GM13977 (cell line): ENCODE results near the gene MRPL19.

Experiments used
- DNase-seq: peaks from one replicate; pipeline ENCODE4 v3.0.0; 2012; ENCODE audit warnings: low spot score
- in situ Hi-C: fragments of 300-500 bp; cut with MboI; formaldehyde crosslinking; loops from one replicate; pipeline ENCODE4 v1.12.0; 2022; ENCODE audit warnings: low sequenced_read_pairs, low pct_unique_long_range_greater_than_20kb, mixed read lengths, inconsistent platforms; ENCODE audit not compliant: unreplicated experiment
- TF ChIP-seq, protein P1 (sequence below): IDR thresholded peaks from 2 replicates; pipeline ENCODE4 v1.5.1; 2012; ENCODE audit warnings: mild to moderate bottlenecking, control low read depth; ENCODE audit not compliant: insufficient read depth; ENCODE audit errors: extremely low read depth, missing control alignments

MRPL19 gene

GRCh38 chr2:75646583-75647425 is at the start of gene MRPL19:
TSS of gene MRPL19 (plus strand) at chr2:75646783. CDS start at chr2:75646808, 25 bp downstream.
- in situ Hi-C loops: no loop called here
- TF ChIP-seq, protein P1, sequence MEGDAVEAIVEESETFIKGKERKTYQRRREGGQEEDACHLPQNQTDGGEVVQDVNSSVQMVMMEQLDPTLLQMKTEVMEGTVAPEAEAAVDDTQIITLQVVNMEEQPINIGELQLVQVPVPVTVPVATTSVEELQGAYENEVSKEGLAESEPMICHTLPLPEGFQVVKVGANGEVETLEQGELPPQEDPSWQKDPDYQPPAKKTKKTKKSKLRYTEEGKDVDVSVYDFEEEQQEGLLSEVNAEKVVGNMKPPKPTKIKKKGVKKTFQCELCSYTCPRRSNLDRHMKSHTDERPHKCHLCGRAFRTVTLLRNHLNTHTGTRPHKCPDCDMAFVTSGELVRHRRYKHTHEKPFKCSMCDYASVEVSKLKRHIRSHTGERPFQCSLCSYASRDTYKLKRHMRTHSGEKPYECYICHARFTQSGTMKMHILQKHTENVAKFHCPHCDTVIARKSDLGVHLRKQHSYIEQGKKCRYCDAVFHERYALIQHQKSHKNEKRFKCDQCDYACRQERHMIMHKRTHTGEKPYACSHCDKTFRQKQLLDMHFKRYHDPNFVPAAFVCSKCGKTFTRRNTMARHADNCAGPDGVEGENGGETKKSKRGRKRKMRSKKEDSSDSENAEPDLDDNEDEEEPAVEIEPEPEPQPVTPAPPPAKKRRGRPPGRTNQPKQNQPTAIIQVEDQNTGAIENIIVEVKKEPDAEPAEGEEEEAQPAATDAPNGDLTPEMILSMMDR: no peak
- peak; percentile 91 for DNase-seq

DNA sequence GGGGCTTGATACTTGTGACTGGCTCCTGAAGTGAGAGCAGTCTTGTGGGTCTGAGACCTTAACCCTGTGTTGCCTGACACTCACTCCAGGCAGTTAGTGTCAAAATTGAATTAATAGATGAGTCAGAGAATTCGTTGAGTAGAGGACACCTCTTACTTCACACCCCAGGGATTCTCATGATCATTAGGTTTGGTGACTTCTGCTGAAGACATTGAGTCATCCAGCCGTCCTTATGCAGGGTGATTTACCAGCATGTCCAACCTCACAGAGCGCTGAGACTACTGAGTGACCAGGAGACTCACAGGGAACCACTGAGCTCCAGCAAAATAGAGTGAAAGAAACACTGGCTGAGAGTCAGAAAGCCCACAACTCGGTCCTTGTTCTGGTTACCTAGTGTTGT is 49.8 kb upstream of the MRPL19 start:
- no peak for DNase-seq
- TF ChIP-seq, protein P1: no peak
- in situ Hi-C loops: no loop called here

- no peak for DNase-seq
- TF ChIP-seq, protein P1: no peak
- in situ Hi-C loops: no loop called here
Observed at GRCh38 chr2:75597949-75598348, 48.6 kb upstream of the MRPL19 start.

DNA sequence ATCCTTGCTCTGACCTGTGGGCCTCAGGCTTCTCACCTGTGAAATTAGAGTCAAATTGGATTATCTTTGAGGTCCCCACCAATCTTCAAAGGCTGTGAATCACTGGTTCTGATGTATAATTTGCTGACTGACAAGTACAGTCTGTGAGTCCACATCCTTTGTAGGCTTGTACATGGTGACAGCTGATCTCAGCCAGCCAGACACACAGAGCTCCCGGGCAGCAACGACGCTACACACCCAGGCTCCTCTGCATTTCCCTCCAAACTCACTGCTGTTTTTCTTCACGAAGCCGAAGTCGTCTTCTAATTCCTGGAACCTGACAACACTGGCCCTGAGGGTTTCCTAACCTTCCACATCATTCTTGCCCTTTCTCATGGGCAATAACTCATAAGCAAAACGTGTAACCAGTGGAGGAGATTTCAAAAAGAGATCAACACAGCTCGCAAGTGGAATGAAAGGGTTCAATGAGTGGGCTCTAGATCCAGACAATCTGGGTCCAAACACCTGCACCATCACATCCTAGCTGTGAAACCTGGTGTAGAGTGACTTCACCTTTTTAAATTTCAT is 47.9 kb upstream of the MRPL19 start:
- TF ChIP-seq, protein P1: no peak
- DNase-seq: no peak
- in situ Hi-C loops: no loop called here

DNA sequence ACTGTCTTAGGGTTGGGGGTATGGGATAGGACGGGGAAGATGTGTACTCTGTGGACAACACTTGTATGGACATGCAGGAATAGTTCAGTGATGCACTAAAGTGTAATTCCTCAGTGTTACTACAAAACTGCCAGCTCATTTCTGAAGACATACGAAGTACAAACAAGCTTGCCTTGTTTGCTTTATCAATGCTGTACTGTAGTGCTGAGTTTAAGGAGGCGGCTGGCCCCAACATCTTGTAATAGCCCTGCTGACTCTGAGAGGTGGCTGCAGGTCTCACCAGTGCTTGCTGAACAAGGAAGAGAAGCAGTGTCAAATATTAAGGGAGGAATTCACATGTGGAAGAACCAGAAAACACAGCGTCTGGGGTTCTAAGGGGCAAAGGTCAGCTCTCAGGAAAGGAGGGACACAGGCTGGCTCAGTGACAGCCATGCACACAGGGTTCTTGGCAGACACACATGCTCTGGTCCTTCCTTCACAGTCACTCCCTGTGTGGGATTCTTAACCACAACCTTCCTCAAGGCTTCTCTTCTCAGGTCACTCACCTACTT is 46.0 kb upstream of the MRPL19 start:
- DNase-seq: no peak
- TF ChIP-seq, protein P1: no peak
- in situ Hi-C loops: loop anchor here (25.0 kb wide), 3 partner anchors 138 to 688 kb away; no protein-coding TSS in a partner anchor

GRCh38 chr2:75602724-75603342 is 43.8 kb upstream of the MRPL19 start:
- no peak for DNase-seq
- TF ChIP-seq, protein P1: no peak
- in situ Hi-C loops: loop anchor here (25.0 kb wide), 3 partner anchors 141 to 691 kb away; no protein-coding TSS in a partner anchor
